ENCODE results near the gene SPAG16.

DNA sequence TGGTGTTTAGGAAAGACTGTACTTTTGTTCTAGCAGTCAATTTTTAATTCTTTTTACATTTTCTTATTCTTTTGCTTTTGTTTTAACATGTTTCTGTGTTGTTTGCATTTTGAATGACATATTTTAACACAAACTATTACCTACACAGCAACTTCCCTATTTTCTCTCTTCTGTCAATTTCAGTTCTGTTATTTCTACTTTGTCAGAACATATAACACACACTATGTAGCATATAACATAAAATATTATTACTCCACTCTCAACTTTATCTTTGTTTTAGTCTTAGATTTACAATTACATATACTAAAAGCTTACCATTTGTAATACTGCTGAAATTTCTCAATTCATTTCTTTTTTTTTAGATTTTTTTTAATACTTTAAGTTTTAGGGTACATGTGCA lies 753.9 kb downstream of the SPAG16 start:
- TF ChIP-seq, protein P1, sequence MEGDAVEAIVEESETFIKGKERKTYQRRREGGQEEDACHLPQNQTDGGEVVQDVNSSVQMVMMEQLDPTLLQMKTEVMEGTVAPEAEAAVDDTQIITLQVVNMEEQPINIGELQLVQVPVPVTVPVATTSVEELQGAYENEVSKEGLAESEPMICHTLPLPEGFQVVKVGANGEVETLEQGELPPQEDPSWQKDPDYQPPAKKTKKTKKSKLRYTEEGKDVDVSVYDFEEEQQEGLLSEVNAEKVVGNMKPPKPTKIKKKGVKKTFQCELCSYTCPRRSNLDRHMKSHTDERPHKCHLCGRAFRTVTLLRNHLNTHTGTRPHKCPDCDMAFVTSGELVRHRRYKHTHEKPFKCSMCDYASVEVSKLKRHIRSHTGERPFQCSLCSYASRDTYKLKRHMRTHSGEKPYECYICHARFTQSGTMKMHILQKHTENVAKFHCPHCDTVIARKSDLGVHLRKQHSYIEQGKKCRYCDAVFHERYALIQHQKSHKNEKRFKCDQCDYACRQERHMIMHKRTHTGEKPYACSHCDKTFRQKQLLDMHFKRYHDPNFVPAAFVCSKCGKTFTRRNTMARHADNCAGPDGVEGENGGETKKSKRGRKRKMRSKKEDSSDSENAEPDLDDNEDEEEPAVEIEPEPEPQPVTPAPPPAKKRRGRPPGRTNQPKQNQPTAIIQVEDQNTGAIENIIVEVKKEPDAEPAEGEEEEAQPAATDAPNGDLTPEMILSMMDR (IDR thresholded peaks at IDR 0.05): no peak
- TF ChIP-seq POLR2A (IDR thresholded peaks at IDR 0.05) (no peak), POLR2AphosphoS5 (IDR thresholded peaks at IDR 0.05) (no peak)

All from breast epithelium (tissue), 3 donors.